ENCODE measurements around the gene TPST2. TPM values are rescaled to one million over a fixed set of nuclear protein-coding genes. Genes with fewer than 3 reads are reported as not detected.

The TPST2 gene
- total and polyA plus RNA-seq, 12 donors, result 15.7 to 167 (median 57.0) TPM

- no peak for TF ChIP-seq CTCF (IDR thresholded peaks at IDR 0.05)
- no peak for TF ChIP-seq POLR2A (IDR thresholded peaks at IDR 0.05)
- H3K27me3 ChIP-seq, result no peaks in the 10 kb centered on the region
- WGBS, 4 donors, result 92 to 97% (median 94%) methylated on average over 5 of the region's 5 CpGs
- no peaks in the 10 kb centered on the region for H3K9me3 ChIP-seq (replicated peaks in 1 of 3)
- no peak overlapping the region for H3K4me3 ChIP-seq
- peaks cover 8 to 11% of the 10 kb centered on the region in 2 donors for H3K4me1 ChIP-seq (replicated peaks in 1 of 2)
- no peaks in the 10 kb centered on the region for H3K36me3 ChIP-seq (replicated peaks in 1 of 2)
- no peak for DNase-seq
- no peak overlapping the region for H3K27ac ChIP-seq
- intact Hi-C loops (cut with DNase I), result no loop called here
Observed at GRCh38 chr22:26517429-26517828, 72.5 kb downstream of the TPST2 start.

GRCh38 chr22:26516503-26516902 lies 73.4 kb downstream of the TPST2 start:
- intact Hi-C loops (cut with DNase I), result no loop called here
- Histone ChIP-seq H3K27me3 (no peaks in the 10 kb centered on the region), H3K4me3 (no peak overlapping the region), H3K27ac (no peak overlapping the region), H3K36me3 (replicated peaks in 1 of 2) (no peaks in the 10 kb centered on the region), H3K4me1 (replicated peaks in 1 of 2) (peaks cover 11 to 15% of the 10 kb centered on the region in 2 donors), H3K9me3 (replicated peaks in 1 of 3) (no peaks in the 10 kb centered on the region)
- WGBS, 4 donors, result 67 to 93% (median 90%) methylated on average over 1 of the region's 1 CpG
- DNase-seq, result no peak
- TF ChIP-seq CTCF (IDR thresholded peaks at IDR 0.05) (no peak), POLR2A (IDR thresholded peaks at IDR 0.05) (no peak)

- TF ChIP-seq CTCF (IDR thresholded peaks at IDR 0.05) (no peak), POLR2A (IDR thresholded peaks at IDR 0.05) (no peak)
- intact Hi-C loops (cut with DNase I), result no loop called here
- Histone ChIP-seq H3K27me3 (no peaks in the 10 kb centered on the region), H3K4me3 (no peak overlapping the region), H3K27ac (no peak overlapping the region), H3K36me3 (replicated peaks in 1 of 2) (no peaks in the 10 kb centered on the region), H3K4me1 (replicated peaks in 1 of 2) (peaks cover 14 to 20% of the 10 kb centered on the region in 2 donors), H3K9me3 (replicated peaks in 1 of 3) (no peaks in the 10 kb centered on the region)
- WGBS, 4 donors, result 87 to 94% (median 88%) methylated on average over 3 of the region's 3 CpGs
- DNase-seq, result no peak
Observed at GRCh38 chr22:26515931-26516330, 74.0 kb downstream of the TPST2 start.

GRCh38 chr22:26514419-26515161 lies 75.3 kb downstream of the TPST2 start:
- no peak overlapping the region for H3K27ac ChIP-seq
- no peaks in the 10 kb centered on the region for H3K9me3 ChIP-seq (replicated peaks in 1 of 3)
- 92 to 94% (median 93%) methylated on average over 12 of the region's 12 CpGs for WGBS, 4 donors
- no peak for DNase-seq
- no peak overlapping the region for H3K4me3 ChIP-seq
- TF ChIP-seq CTCF (IDR thresholded peaks at IDR 0.05) (no peak), POLR2A (IDR thresholded peaks at IDR 0.05) (no peak)
- no peaks in the 10 kb centered on the region for H3K27me3 ChIP-seq
- peaks cover 0 to 6% of the 10 kb centered on the region in 2 donors for H3K36me3 ChIP-seq (replicated peaks in 1 of 2)
- H3K4me1 ChIP-seq (replicated peaks in 1 of 2), result peaks cover 14 to 24% of the 10 kb centered on the region in 2 donors
- intact Hi-C loops (cut with DNase I), result no loop called here

Measured in adrenal gland (tissue), 12 donors.